ENCODE data around the gene NRGN.

Gene NRGN

DNA sequence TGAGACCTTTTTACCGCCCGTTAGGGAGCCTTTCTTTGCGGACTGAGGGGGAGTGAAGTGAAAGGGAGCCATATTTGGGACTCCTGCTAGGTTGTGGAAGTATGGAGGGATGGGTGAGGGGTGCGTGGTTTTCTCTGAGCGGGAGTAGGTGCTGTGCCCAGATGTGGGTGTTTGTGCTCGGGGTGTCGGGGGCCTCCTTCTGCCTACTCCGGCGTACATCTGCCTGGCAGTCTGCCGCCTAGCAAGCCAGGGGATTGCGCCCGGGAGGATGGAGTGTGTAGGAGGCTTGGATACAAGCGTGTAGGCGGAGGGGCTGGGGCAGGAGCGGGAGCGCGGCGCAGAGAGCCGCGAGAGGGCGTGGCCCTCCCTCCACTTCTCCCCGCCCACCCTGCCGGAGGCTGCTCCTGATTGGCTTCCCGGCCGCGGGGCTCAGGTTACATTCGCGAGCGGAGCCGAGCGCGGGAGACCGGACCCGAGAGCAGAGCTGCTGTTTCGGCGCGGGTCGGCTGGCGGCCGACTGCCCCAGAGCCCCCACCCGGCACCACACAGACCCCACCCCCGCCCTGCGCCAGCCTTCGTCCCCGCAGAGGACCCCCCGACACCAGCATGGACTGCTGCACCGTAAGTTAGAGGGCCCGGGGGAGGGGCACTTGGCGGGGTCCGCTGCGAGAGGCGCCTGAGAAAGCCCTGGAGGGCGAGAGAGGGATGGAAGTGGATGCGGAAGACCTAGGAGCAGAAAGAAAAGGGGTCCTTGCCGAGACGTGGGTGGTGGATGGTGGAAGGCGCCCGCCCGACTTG, at the start of gene NRGN:
TSS of gene NRGN (plus strand) at position 464 of the 798 bp plus-strand sequence. CDS start at position 607, 143 bp downstream.
- DNase-seq (ENCODE audit: low read depth in 2 of 2) = peak; percentile 50 to 54

DNA sequence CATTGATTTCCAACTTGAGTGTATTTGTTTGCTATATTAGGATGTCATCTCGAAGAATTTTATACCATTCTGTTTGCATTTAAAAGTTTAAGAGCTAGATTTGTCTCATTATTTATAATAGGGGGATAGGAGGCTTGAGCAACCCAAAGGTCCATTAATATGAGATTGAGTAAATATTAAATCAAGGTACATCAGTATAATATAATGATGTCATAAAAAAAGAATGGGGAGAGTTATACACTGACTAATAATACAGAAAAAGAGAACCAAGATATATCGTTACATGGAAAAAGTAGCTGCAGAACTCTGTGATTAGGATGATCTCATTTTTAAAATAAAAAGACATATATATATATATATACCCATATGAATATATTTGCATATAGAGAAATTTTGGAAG, 46.6 kb upstream of the NRGN start:
- DNase-seq (ENCODE audit: low read depth in 2 of 2) = no peak

DNA sequence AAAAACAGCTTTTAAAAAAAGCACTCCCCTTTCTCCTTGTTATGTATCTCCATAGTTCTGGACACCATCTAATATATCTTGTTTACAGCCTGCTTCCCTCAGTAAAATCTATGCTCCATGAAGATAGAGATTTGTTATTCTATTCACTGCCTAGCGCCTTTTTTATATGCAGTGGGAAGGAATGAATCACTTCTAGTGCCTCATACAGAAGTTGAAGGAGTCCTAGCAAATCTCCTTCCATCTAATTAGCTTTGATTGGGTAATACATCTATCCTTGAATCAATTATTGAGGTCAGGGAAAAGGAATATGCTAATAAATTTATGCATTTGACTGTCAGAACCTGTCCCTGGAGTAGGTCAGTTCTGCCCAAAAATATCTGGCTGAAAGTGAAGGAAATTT, 40.2 kb upstream of the NRGN start:
- no peak for DNase-seq (ENCODE audit: low read depth in 2 of 2)

DNA sequence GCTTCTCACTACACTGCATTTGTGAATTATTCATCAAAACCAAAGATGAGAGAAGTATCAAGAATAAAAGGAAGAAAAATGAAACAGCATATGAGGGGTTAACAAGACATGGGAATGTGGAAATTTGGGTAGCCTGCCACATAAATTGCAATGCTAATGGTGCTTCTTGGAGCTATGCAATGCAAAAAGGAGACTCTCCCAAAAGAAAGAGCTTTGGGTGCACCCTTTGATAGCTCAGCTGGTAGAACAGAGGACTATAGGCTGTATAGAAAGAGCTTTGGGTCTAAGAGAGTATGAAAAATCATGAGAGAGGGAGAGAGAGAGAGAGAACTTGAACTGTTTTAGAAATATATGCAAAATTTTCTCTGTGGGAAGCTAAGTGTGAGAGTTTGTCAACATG, 39.7 kb upstream of the NRGN start:
- no peak for DNase-seq (ENCODE audit: low read depth in 2 of 2)

DNA sequence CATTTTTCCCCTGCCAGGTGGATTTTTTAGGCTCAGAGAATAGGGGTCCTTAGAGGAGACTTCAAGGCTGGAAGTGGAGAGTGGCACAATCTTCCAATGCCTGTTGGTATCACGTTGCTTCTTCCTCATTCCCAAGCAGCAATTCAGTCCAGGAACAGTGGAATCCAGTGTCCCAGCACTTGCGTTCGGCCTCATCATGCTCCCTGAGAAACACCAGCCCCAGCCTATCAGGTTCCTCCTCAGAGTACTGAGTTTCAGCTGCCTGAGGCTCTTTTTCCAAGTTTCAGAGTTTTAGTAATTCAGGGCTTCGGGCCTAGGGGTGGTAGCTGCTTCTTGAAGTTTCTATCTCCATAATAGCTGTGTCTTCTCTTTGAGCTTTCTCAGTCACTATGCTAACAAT, 31.9 kb upstream of the NRGN start:
- no peak for DNase-seq (ENCODE audit: low read depth in 2 of 2)

DNA sequence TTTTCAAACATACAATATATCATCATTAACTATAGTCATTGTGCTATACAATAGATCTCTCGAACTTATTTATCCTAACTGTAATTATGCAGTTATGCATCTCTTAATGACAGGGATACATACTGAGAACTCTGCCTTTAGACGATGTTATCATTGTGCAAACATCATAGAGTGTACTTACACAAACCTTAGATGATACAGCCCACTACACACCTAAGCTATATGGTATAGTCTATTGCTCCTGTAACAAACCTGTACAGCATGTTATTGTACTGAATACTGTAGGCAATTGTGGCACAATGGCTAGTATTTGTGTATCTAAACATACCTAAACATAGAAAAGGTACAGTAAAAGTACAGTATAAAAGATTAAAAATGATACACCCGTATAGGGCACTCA, 27.4 kb upstream of the NRGN start:
- DNase-seq (ENCODE audit: low read depth in 2 of 2) = no peak

DNA sequence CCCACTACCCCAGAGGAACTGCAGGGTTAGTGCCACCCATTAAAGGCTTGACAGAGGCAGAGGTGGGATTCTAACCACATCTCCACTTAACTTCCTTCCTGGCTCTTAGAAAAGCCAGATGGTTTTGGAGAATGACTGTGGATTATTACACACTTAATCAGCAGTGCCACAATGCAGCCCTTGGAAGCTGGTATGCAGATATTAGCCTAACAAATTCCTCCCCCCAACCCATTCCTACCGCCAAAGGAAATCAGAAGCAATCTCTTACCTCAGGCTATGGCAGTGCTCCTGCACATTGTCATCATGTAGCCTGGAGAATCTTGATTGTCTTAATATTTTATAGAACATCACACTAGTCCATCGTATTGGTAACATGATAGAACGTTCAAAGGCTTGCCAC, 23.2 kb upstream of the NRGN start:
- no peak for DNase-seq (ENCODE audit: low read depth in 2 of 2)

DNA sequence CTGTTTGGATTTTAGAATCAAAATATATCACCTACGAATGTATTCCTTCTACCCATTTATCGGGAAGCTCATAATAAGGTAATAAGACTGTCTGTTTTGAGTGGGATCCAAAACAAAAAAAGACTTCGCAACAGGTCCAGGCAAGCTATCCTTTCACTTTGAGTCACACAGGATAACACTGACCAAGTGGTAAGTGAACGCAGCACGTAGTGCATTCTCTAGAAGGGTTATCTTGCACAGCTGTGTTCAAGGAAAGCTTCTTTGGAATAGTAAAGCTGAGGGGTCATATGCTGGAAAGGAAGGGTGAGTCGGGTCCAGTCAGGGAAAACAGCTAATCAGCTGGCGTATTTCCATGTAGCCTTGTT, 22.3 kb upstream of the NRGN start:
- no peak for DNase-seq (ENCODE audit: low read depth in 2 of 2)

DNA sequence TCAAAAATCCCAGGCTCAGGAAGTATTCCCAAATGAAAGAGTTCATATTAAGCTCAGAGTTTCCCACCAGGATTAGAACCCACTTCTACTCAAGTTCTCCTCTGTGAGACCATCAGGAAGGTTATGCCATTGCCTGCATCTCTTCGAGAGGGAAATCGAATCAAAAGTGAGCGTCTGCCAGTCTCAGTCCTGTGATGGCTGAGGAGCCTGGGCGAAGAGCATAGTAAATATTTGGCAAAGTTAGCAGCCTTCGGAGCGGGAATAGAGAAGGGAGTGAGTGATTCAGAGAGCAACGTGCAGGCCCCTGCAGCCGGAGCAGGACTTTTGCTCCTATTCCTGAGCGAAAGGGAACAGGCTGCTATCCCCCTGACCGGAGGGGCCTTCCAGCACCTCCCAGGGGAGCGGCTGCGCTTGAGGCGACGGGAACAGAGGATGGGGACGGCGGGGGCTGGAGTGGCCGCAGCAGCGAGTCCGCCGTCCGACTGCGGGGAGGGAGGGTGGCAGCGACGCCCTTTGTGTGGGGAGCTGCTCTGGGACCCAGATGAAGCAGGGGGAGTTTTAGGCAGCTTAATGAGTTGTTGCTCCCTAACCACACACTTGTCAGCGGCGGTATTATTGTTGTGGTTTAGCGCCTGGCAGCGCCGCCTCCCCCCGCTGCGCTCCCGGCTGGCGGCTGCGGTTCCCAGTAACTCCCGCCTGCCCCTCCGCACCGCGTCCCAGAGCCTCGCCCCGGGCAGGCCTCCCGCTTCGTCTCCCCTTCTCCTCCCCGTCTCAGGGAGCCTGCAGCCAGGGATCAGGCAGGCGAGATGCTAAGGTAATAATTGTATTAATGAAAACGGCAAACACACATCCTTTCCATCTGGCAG, 21.7 kb upstream of the NRGN start:
- DNase-seq (ENCODE audit: low read depth in 2 of 2) = no peak

DNA sequence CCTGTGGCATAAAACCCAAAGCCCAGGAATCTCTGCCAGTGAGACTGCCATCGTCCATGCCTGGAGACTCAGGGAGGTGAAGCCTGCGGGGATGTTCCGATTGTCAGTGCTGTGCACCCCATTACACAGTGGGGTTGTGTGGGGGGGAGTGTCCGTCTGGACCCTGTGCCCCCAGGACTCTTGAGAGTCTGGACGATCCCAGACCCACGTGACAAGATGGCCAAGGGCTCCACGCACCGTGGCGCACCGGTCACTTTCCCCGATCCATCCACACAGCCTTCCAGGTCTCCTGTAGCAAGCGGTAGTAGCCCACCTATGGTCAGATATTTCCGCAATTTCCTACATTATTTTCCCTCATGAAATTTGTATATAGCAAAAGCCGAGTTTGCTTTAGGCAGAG, 20.9 kb upstream of the NRGN start:
- DNase-seq (ENCODE audit: low read depth in 2 of 2) = no peak

DNA sequence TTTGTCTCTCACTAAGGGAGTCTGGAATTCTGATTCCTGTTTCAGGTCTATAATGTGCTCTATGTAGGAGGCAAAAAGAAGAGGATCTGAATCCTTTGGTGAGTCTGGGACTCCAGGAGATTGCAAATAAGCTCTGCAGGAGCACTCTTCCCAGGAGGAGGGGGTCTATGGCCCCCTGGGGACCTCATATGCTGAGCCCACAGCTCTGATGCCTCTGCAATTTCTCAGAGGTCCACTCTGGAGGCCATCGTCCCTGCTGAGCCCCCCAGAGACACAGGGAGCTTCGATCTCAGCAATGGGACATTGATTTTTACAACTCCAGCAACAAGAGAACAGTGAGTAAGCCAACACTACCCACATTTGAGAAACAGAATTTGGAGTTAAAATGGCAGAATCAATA, 20.2 kb upstream of the NRGN start:
- no peak for DNase-seq (ENCODE audit: low read depth in 2 of 2)

DNA sequence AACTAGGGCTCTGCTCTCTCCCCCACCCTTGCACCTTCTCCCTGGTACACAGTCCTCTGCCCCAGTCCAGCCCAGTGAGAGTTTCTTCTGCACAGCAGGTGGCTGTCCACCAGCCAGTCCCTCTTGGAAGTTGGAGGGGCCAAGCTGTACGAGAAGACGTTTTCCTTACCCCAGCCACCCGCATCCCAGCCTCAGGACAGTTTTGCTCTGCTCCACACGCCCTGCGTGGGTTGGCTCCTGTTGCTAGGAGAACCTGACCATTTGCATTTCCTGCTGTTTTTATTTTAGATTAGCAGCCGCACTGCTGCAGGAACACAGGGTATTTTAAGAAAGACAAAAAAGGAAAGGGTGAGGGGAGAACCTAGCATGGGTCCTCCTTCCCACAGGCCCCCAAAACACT, 17.6 kb upstream of the NRGN start:
- no peak for DNase-seq (ENCODE audit: low read depth in 2 of 2)

DNA sequence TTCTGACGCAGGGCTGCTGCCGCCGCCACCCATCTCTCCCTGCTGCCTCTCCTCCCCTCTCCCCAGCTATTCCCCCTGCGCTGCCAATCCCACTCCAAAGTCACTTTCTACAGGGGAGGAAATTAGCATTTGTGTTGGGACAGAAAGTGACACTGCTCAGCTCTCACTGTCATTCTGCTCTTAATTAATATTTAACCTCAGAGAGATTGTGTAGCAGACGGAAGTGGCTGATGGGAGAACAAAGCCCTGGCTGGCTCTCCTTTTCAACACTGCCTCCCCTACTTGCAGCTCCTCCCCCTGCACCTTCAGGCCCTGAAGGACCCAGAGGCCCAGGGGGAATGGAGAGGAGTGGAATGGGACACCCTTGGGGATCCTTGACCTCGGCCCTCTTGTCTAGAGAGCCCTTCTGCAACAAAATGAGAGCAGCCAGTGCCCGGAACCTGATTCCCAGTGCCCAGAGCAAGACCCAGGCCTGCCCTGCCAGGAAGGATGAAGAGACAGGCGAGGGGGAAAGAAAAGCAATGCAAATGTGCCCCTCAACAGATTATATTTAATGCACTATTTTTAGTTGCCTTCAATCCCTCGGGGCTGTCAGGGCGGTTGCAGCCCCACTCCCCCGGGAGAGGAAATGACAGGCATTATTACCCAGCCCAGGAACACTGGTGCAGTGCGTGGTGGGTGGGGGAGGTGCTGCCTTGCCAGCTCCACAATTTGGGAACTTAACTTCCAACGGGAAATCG, 14.6 kb upstream of the NRGN start:
- DNase-seq (ENCODE audit: low read depth in 2 of 2) = no peak

DNA sequence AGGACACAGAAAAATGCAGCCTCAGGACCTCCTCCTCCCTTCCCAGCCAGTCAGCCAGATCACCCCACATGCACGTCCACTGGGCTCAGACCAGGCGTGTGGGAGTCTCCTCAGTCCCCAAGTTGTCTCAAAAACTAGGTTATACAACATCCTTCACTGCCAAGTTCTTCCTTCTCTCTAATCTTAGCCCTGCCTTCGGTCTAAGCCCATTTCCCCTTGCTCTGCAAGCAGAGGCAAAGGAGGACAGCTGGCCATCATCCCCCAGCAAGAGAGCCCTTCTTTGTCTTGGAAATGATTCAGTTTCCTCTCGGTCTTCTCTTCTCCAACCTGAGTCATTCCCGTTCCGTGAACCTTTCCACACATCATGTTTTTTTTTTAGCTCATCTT, 14.0 kb upstream of the NRGN start:
- DNase-seq (ENCODE audit: low read depth in 2 of 2) = no peak

DNA sequence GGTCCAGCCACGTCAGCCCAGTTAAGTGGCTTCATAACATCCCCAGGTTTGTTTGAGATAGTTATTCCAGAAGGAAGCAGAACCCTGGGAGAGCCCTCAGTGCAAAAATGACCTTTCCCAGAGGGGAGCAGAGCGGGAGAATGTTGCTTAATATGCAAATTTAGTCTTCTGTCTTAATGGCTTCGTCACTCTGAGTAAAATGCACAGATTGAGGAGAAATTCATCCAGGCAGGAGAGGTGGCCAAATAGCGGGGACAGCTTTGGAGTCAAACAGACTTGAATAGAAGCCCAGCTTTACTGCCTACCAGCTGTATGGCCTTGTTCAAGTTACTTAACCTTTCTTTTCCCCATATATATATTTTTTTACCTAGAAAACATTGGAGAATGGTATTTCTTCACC, 12.3 kb upstream of the NRGN start:
- DNase-seq (ENCODE audit: low read depth in 2 of 2) = no peak

DNA sequence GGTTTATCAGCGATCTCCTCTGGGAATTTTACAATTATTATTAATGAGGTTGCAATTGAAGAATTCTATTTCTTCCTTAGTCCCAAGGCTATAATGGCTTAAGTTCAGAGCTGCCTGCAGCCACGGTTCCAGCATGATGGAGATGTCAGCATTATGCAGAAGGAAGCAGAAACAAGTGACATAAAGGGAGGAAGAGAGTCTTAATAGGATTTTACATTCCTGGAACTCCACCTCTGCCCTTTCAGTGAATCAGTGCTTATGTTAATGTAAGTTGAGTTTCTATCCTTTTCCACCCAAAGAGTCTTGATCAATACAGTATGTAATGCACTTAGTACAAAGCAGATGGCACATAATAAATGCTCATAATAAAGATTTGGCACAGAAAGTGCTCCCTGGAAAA, 11.6 kb upstream of the NRGN start:
- DNase-seq (ENCODE audit: low read depth in 2 of 2) = no peak

DNA sequence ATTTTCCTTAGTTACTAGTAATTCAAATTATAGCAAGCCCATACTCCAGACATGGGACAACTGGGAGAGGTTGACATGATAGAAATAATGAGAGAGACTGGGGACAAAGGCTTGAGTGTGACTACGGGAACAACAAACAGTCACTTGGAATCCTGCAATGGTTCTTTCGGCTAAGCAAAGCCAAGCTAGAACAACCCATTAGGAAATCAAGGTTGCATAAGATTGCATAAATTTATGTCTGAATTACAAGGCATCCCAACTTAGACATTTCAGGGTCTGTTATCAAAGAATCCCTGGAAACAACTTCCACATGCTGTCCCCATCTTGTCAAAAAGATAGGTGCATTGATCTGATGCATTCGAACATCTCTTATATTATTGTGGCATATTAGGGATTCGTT, 10.2 kb upstream of the NRGN start:
- no peak for DNase-seq (ENCODE audit: low read depth in 2 of 2)

DNA sequence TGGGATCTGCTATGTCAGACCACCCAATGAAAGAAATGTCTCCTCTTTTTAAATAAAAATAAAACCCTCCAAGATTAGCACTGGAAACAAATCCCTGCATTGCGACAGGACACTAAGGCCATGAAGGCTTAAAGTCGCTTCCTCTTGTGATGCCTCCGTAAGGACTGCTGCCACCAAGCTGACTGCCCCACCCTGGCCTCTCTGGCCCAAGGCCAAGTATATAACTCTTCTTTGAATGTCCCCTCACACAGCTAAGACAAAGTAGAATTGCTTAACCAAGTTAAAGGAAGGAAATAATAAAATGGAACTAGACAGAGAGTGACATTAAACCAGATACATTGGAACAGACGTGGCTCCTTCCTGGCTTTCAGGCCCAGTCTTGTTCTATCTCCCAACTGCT, 7.5 kb upstream of the NRGN start:
- no peak for DNase-seq (ENCODE audit: low read depth in 2 of 2)

DNA sequence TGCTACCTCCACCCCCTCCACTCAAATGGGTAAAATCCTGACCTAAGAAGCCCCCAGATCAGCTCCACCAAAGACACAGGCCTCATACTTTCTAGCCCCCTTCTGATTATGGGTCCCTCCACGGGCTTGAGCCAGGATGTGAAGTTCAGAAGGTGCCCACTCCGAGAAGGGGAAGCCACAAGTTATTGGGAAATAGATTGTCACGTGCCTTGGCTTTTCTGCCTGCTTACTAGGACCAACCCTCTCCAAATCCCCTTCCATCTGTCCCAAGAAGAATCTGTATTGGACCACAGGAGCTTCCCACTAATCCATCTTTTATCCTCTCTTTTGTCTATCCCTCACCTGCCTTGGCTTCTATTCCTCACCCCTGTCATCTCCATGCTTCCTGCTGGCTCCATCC, 3.0 kb upstream of the NRGN start:
- DNase-seq (ENCODE audit: low read depth in 2 of 2) = no peak

DNA sequence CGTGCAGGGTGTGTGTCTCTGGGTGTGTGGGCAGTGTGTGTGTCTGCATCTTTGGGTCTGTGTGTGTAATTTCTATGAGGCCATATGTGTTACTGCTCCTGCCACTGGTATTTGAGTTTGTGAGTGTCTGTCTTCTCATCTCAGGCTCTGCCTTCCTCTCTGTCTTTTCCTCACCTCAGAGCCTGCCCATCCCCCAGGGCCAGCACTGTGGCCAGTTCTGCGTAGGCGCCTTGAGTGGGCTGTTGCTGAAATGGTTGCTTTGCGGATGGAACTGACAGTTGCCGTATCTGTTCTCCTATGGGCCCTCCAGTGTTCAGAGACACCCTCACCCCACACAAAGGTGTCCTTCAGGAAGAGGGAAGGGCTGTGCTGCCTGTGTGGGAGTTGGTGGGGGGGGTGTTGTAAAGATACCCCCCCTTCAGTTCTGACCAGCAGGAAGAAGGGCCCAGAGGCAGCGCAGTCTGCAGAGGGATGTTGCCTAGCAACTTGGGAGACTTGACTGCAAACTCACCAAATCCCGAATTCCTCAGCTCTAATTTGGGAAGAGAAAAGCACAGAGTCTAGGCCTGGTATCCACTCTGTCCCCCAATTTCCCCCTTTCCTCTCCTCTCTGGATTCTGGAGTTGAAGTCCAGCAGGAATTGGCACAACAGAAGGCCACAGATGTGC, 2.0 kb upstream of the NRGN start:
- DNase-seq (ENCODE audit: low read depth in 2 of 2) = no peak

DNA sequence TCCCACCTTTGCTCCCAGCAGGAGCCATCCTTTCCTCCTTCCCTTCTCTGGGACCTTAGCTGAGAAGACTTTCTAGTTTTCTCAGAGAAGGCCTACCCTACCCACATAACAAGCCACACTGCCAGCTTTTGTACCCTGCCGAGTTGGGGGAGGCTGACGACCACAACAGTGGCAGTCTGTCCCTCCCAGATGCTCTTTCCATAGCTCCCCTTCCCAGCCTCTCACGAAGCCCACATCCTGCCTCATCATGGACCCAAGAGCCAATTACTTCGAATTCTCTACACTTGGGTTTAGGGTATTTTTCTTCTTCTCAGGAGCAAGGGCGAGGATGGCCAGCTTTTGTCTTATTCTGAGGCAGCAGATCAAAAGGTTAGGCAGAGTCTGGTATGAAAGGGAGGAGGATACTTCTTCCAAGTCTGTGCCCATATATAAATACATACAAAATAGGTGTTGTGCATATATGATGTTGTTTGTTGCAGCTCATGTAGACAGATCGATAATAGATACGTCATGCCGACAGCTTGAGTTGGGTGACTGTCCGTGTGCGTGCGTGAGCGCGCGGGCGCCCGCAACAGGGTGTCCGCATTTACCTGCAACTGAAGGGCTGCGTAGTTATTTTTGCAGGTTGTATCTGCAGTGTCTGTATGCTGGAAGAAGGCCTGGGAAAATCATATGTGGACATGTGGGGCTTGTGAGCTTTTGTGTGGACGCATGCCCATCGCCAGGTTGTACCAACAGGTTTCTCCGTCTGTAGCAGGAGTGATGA, 846 bp upstream of the NRGN start:
- no peak for DNase-seq (ENCODE audit: low read depth in 2 of 2)
